B cell (primary cell): Measurements from ENCODE around the gene SLC41A3. TPM values are rescaled to one million over a fixed set of nuclear protein-coding genes. Genes with fewer than 3 reads are reported as not detected.

ENCODE experiments used
- ATAC-seq: fragments of 200-7000 bp; cut with Tn5 transposase; one replicate; pipeline ENCODE4 v1.10.0; 2021; ENCODE audit warnings: low read depth, mild to moderate bottlenecking, moderate number of reproducible peaks, moderate library complexity
- CTCF ChIA-PET: fragments of 350-600 bp; sonication (Branson Sonifier 250); formaldehyde crosslinking; loops from one replicate; lab custom pipeline; 2021; ENCODE audit warnings: antibody characterized with exemption, inconsistent platforms; lab: Charles Lee
- POLR2A ChIA-PET: fragments of 350-600 bp; sonication (Branson Sonifier 250); formaldehyde crosslinking; loops from one replicate; lab custom pipeline; 2021; ENCODE audit warnings: antibody characterized with exemption; lab: Charles Lee
- DNase-seq: peaks from one replicate; pipeline ENCODE4 v3.0.0; 2013
- H2AFZ ChIP-seq: 2 replicates; pipeline ENCODE4 v1.6.1; 2012; ENCODE audit warnings: mild to moderate bottlenecking, low read depth, low read length; ENCODE audit not compliant: insufficient read depth, poor library complexity, severe bottlenecking
- H3K27ac ChIP-seq, 2 donors: 1 replicate in 1 of 2; 2 replicates in 1 of 2; pipeline ENCODE4 v1.5.1; 2012 to 2013; ENCODE audit warnings: low read length in 2 of 2, mild to moderate bottlenecking in 2 of 2, moderate library complexity in 1 of 2
- H3K27me3 ChIP-seq, 4 experiments: fragments of 200-600 bp in 1 of 4; sonication (generic) in 1 of 4; replicated peaks in 1 of 4; 1 replicate in 2 of 4; 2 replicates in 2 of 4; pipeline versions ENCODE4 v1.6.1 to v1.7.0; 2013 to 2016; ENCODE audit warnings: low read length in 3 of 4, mild to moderate bottlenecking in 2 of 4, mixed read lengths in 1 of 4, moderate library complexity in 1 of 4; ENCODE audit not compliant: insufficient read depth in 4 of 4, control insufficient read depth in 3 of 4; ENCODE audit errors: control extremely low read depth in 1 of 4
- H3K36me3 ChIP-seq, 2 experiments: replicated peaks in 1 of 2; 1 replicate in 1 of 2; 2 replicates in 1 of 2; pipeline versions ENCODE4 v1.6.1 to v1.7.1; 2013; ENCODE audit warnings: low read length in 1 of 2; ENCODE audit not compliant: insufficient read depth in 2 of 2, control insufficient read depth in 1 of 2; ENCODE audit errors: control extremely low read depth in 1 of 2, extremely low read depth in 1 of 2
- H3K4me1 ChIP-seq, 2 donors: fragments of 200-600 bp in 1 of 2; sonication (generic) in 1 of 2; 1 replicate in 1 of 2; 2 replicates in 1 of 2; pipeline versions ENCODE4 v1.5.1 to v1.6.1; 2013 to 2017; ENCODE audit warnings: low read length in 2 of 2; ENCODE audit not compliant: control insufficient read depth in 2 of 2, insufficient read depth in 2 of 2
- H3K4me2 ChIP-seq: replicated peaks from 2 replicates; pipeline ENCODE3; 2012; ENCODE audit warnings: mild to moderate bottlenecking, low read depth, low read length; ENCODE audit not compliant: poor library complexity, severe bottlenecking
- H3K4me3 ChIP-seq, 5 experiments: fragments of 200-600 bp in 1 of 5; sonication (generic) in 1 of 5; 1 replicate in 3 of 5; 2 replicates in 2 of 5; pipeline versions ENCODE4 v1.5.1 to v1.7.0; 2011 to 2016; ENCODE audit warnings: low read length in 4 of 5, mild to moderate bottlenecking in 4 of 5, low read depth in 2 of 5, control low read depth in 1 of 5, moderate library complexity in 1 of 5; ENCODE audit not compliant: insufficient read depth in 1 of 5; ENCODE audit errors: control extremely low read depth in 1 of 5, extremely low read depth in 1 of 5
- H3K79me2 ChIP-seq: fragments of 200-600 bp; sonication (generic); one replicate; pipeline ENCODE4 v1.6.0; 2016; ENCODE audit warnings: low read length; ENCODE audit not compliant: control insufficient read depth, insufficient read depth
- H3K9ac ChIP-seq: fragments of 200-600 bp; sonication (generic); 2 replicates; pipeline ENCODE4 v1.6.1; 2017; ENCODE audit warnings: mild to moderate bottlenecking, low read length, moderate library complexity
- H3K9me3 ChIP-seq, 3 donors: one replicate each; pipeline versions ENCODE4 v1.6.1 to v1.7.1; 2013; ENCODE audit warnings: low read length in 2 of 3; ENCODE audit not compliant: control insufficient read depth in 2 of 3, insufficient read depth in 1 of 3; ENCODE audit errors: control extremely low read depth in 1 of 3
- H4K20me1 ChIP-seq: 2 replicates; pipeline ENCODE4 v1.6.0; 2012; ENCODE audit warnings: mild to moderate bottlenecking, low read length; ENCODE audit not compliant: insufficient read depth, control insufficient read depth, poor library complexity, severe bottlenecking
- H3K27ac Mint-ChIP-seq: one replicate; pipeline ENCODE4 v1.8.0; 2021; ENCODE audit warnings: mixed read lengths
- H3K27me3 Mint-ChIP-seq: one replicate; pipeline ENCODE4 v1.8.0; 2021; ENCODE audit warnings: mixed read lengths
- H3K4me1 Mint-ChIP-seq: one replicate; pipeline ENCODE4 v1.8.0; 2021; ENCODE audit warnings: mixed read lengths
- H3K4me3 Mint-ChIP-seq: one replicate; pipeline ENCODE4 v1.8.0; 2021; ENCODE audit warnings: mixed read lengths
- H3K9me3 Mint-ChIP-seq: one replicate; pipeline ENCODE4 v1.8.0; 2022; ENCODE audit warnings: mixed read lengths; ENCODE audit not compliant: insufficient read depth
- CTCF ChIP-seq: fragments of 200-600 bp; IDR thresholded peaks from one replicate; pipeline ENCODE4 v1.8.0; 2022; ENCODE audit warnings: antibody characterized with exemption, mild to moderate bottlenecking
- EZH2 ChIP-seq: IDR thresholded peaks from 2 replicates; pipeline ENCODE4 v1.6.1; 2012; ENCODE audit warnings: borderline replicate concordance, low read depth, mild to moderate bottlenecking, moderate library complexity, low read length; ENCODE audit not compliant: insufficient read depth, poor library complexity, severe bottlenecking
- WGBS: methylation state at CpG from one replicate; pipeline ENCODE4 v1.1.5; 2013; ENCODE audit warnings: missing lambda C conversion rate; ENCODE audit not compliant: insufficient coverage; 5-methylcytosine and 5-hydroxymethylcytosine counted together
- intact Hi-C: fragments of 100-400 bp; cut with micrococcal nuclease; formaldehyde crosslinking; loops from one replicate; pipeline ENCODE4 v1.10.0; 2022
- polyA plus RNA-seq: library from polyadenylated mRNA; depleted of rRNA; stranded (reverse); fragments of >200 nt; gene quantifications from 2 replicates; pipeline ENCODE4 v1.2.3, GENCODE V29; 2012
- total RNA-seq, 2 donors: library from RNA; stranded (reverse); fragments of 120-200 nt in 1 of 2; gene quantifications; 1 replicate in 1 of 2; 2 replicates in 1 of 2; pipeline versions ENCODE4 v1.2.3 to v1.2.4, GENCODE V29; 2013 to 2022

The SLC41A3 gene
- total and polyA plus RNA-seq, 2 donors (not counting 1 experiment from before 2014, with no cell fraction given) = 34.2 to 39.3 TPM

DNA sequence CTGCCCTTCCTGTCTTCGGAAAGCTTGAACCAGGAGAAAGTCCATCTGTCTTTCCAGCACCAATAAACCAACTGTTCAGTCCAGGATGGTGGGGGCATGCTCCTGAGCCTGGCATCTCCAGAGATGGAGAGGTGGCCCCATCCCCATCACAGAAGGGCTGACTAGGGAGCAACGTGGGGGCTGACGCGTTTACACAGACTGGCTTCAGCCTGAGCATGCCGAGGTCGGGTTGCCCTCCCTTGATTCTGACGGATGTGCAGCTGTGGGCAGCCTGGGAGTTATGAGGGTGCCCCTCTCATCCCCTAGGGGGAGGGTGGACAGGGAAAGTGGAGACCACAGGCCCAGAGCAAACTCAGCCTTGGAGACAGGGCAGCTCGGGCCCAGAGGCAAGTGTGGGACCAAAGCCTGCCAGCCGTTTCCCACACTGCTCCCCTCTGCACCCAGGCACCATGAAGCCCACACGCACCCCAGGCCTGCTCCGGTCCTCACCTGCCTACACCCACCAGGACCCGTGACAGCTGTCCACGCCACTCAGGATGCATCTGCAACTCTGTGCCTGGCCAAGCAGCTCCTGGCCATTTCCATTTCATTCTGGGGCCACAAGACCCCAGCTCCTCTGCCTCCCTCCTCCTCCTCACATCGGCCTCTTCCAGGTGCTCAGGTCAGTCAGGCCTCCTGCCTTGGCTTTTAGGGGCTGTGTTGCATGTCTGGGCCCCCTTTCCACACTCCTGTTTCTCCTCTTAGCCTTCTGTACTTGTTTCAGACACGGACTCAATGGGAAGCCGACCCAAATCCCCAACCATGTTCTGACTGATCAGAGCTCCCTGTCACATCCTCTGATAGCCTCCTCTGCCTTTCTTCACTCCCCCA, 48.2 kb upstream of the SLC41A3 start:
- H3K27me3 Mint-ChIP-seq = peaks cover 18% of the 10 kb centered on the region
- no peak for TF ChIP-seq EZH2
- no peak for TF ChIP-seq CTCF
- intact Hi-C loops = no loop called here

More for the DNA sequence above, 48.2 kb upstream of the SLC41A3 start:
- ChIA-PET POLR2A (no interaction called here), CTCF (no interaction called here)
- Histone ChIP-seq H3K36me3 (no peaks in the 10 kb centered on the region), H3K9me3 (no peaks in the 10 kb centered on the region), H3K27ac (no peak overlapping the region), H3K4me1 (no peaks in the 10 kb centered on the region), H3K4me3 (no peak overlapping the region), H3K4me2 (no peak overlapping the region), H3K27me3 (peaks cover 0 to 4% (median 0%) of the 10 kb centered on the region in 4 experiments), H3K9ac (no peak overlapping the region), H4K20me1 (no peaks in the 10 kb centered on the region), H2AFZ (no peak overlapping the region), H3K79me2 (no peaks in the 10 kb centered on the region)
- 84% methylated on average over 14 of the region's 16 CpGs for WGBS
- DNase-seq = no peak
- H3K4me3 Mint-ChIP-seq = no peak overlapping the region
- no peaks in the 10 kb centered on the region for H3K9me3 Mint-ChIP-seq
- no peaks in the 10 kb centered on the region for H3K4me1 Mint-ChIP-seq
- H3K27ac Mint-ChIP-seq = no peak overlapping the region
- no peak for ATAC-seq
